H7 (cell line): ENCODE results near the gene RALGAPB. TPM values are rescaled to one million over a fixed set of nuclear protein-coding genes. Genes with fewer than 3 reads are reported as not detected.
"Not testable (repeated sequence)": the region's sequence is repeated elsewhere in the genome, so short reads cannot be mapped to it uniquely, and the experiment has no call there.

ENCODE experiments used
- DNase-seq: peaks from one replicate; pipeline ENCODE4 v3.0.0; 2012
- H3K27me3 ChIP-seq: 2 replicates; pipeline ENCODE4 v1.6.0; 2011; ENCODE audit warnings: mild to moderate bottlenecking, low read length; ENCODE audit not compliant: control insufficient read depth, insufficient read depth
- H3K36me3 ChIP-seq: replicated peaks from 2 replicates; pipeline ENCODE4 v1.5.1; 2011; ENCODE audit warnings: low read length; ENCODE audit not compliant: control insufficient read depth, insufficient read depth
- H3K4me3 ChIP-seq: 2 replicates; pipeline ENCODE4 v1.5.1; 2011; ENCODE audit warnings: low read depth, mild to moderate bottlenecking, control low read depth, low read length, moderate library complexity; ENCODE audit not compliant: insufficient read depth
- total RNA-seq: library from RNA; depleted of rRNA; stranded (reverse); fragments of >200 nt; shearing (Covaris generic); gene quantifications from 2 replicates; pipeline ENCODE4 v1.2.3, GENCODE V29; 2014

Gene RALGAPB
- total RNA-seq, 1 experiment from 2014 or later: 17.5 TPM

DNA sequence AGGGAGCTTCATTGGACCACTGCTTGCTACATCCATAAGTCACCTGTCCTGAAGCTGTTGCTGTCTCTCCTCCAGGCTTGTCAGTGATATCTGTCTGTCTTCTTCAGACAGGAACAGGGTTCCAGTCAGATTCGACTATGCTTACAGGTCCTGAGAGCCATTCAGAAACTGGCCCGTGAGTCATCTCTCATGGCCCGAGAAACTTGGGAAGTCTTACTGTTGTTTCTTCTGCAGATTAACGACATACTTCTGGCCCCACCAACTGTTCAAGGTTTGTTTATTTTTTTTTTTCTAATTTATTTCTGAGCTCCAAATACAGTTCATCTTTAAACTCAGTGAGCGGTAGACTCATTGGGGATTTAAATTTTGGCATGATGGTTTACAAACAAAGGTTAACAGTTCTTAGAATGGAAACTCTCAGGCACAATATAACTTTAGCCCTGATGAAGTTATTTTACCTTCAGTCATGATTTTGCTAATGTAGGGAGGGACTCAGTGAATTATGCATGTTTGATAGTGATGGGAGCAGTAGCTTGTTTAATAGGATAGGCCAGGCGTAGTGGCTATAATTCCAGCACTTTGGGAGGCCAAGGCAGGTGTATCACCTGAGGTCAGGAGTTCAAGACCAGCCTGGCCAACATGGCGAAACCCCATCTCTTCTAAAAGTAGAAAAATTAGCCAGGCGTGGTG is 24.7 kb downstream of the RALGAPB start:
- Histone ChIP-seq H3K36me3 (peaks cover 6% of the 10 kb centered on the region), H3K27me3 (no peaks in the 10 kb centered on the region), H3K4me3 (no peak overlapping the region)
- DNase-seq: no peak

DNA sequence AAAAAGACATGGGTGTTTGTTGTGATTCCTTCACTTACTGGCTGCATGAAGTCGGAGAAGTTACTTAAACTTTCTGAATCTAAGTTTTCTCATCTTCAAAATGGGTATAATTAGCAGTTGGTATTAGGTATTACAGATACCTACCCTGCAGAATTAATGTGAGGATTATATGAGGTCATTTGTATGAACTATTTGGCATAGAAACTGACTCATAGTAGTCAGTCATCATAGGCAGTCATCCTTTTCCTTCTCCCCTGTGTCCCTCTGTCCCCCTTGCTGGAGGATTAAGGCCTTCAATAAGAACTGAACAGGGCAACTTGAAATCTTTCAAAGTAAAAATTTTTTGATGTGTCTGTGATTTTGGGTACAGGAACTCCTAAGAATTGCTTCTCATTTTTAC is 26.3 kb downstream of the RALGAPB start:
- no peaks in the 10 kb centered on the region for H3K27me3 ChIP-seq
- DNase-seq: no peak
- peaks cover 2% of the 10 kb centered on the region for H3K36me3 ChIP-seq
- H3K4me3 ChIP-seq: no peak overlapping the region

DNA sequence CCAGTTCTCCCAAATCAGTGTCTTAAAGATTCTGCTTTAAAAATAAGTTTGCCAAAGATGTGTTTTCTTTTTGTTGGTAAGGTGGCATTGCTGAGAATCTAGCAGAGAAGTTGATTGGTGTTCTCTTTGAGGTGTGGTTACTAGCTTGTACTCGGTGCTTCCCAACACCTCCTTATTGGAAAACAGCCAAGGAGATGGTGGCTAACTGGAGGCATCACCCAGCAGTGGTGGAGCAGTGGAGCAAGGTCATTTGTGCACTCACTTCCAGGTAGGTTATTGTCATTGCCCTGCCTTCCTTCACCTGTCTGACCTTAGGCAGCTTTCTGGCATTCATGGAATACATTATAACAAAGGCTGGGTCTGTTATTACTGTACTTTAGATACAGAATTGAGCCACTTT is 26.7 kb downstream of the RALGAPB start:
- peaks cover 1% of the 10 kb centered on the region for H3K36me3 ChIP-seq
- no peaks in the 10 kb centered on the region for H3K27me3 ChIP-seq
- DNase-seq: no peak
- no peak overlapping the region for H3K4me3 ChIP-seq

DNA sequence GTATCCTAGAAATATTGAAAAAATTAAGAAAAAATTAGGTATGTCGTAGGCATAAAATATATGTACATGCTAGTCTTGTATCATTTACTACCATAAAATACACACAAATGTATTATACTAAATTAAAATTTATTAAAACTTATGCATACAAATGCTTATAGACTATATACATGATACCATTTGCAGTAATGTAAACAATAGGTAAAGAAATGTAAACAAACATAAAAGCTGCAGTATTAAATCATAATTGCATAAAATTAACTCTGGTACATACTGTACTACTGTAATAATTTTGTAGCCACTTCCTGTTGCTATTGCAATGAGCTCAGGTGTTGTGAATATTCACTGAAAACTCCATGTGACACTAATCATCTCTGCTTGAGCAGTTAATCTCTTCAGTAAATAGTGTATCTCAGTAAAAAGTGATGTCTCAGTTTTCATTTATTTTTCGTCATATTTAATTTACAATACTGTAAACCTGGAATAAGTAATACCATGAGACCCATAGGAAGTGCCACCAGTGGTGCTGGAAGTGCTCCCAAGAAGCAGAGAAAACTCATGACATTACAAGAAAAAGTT is 29.3 kb downstream of the RALGAPB start:
- no peaks in the 10 kb centered on the region for H3K27me3 ChIP-seq
- H3K36me3 ChIP-seq: peaks cover 1% of the 10 kb centered on the region
- no peak overlapping the region for H3K4me3 ChIP-seq
- no peak for DNase-seq

DNA sequence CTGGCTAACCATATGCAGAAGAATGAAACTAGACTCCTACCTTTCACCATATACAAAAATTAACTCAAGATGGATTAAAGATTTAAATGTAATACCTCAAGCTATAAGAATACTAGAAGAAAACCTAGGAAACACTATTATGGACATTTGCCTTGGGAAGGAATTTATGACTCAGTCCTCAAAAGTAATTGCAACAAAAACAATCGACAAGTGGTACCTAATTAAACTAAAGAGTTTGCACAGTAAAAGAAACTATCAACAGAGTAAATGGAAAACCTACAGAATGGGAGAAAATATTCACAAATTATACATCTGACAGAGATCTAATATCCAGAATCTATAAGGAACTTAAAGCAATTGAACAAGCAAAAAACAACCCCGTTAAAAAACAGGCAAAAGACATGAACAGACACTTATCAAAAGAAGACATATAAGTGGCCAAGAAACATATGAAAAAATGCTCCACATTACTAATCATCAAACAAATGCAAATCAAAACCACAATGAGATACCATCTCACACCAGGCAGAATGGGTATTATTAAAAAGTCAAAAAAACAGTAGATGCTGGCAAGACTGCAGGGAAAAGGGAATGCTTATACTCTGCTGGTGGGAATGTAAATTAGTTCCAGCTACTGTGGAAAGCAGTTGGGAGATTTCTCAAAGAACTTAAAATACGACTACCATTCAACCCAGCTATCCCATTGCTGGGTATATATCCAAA is 31.9 kb downstream of the RALGAPB start:
- Histone ChIP-seq H3K27me3 (no peaks in the 10 kb centered on the region), H3K4me3 (no peak overlapping the region), H3K36me3 (peaks cover 5% of the 10 kb centered on the region)
- no peak for DNase-seq

DNA sequence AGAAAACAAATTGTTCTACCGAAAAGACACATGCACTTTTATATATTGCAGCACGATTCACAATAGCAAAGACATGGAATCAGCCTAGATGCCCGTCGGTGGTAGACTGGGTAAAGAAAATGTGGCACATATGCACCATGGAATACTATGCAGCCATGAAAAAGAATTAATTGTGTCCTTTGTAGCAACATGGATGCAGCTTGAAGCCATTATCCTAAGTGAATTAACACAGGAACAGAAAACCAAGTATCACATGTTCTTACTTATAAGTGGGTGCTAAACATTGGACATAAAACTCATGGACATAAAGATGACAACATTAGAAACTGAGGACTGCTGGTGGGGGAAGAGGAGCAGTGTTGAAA is 32.4 kb downstream of the RALGAPB start:
- Histone ChIP-seq H3K4me3 (no peak overlapping the region), H3K27me3 (no peaks in the 10 kb centered on the region), H3K36me3 (peaks cover 6% of the 10 kb centered on the region)
- DNase-seq: no peak

DNA sequence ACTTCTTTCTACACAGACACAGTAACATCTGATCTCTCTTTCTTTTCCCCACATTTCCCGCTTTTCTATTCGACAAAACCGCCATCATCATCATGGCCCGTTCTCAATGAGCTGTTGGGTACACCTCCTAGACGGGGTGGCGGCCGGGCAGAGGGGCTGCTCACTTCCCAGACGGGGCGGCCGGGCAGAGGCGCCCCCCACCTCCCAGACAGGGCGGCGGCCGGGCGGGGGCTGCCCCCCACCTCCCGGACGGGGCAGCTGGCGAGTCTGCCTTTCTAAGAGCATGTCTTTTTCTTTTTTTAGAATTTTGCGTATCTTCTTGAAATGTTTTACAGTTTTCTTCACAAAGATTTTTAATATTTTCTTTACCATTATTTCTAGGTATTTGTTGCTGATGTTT is 39.1 kb downstream of the RALGAPB start:
- H3K27me3 ChIP-seq, H3K36me3 ChIP-seq, DNase-seq, H3K4me3 ChIP-seq: not testable (repeated sequence)

DNA sequence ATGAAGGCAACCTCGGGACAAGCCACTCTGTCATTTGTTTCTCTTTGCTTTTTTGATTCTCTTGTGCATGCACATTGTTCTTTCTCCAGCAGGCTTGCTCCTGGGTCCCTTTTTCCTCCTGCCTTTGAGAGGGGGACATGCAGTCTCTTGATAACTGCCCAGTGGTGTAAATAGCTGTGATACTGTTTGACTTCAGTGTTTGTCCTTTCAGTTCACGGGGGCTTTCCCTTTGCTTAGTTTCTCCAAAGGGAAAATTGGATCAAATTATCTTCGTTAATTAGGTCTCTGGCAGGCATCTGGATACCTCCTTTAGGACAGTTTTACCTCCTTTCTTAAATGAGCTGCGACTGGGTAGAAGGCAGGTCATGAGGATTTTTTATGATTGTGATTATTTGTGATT is 41.5 kb downstream of the RALGAPB start:
- H3K27me3 ChIP-seq: no peaks in the 10 kb centered on the region
- H3K36me3 ChIP-seq: peaks cover 6% of the 10 kb centered on the region
- H3K4me3 ChIP-seq: no peak overlapping the region
- no peak for DNase-seq

DNA sequence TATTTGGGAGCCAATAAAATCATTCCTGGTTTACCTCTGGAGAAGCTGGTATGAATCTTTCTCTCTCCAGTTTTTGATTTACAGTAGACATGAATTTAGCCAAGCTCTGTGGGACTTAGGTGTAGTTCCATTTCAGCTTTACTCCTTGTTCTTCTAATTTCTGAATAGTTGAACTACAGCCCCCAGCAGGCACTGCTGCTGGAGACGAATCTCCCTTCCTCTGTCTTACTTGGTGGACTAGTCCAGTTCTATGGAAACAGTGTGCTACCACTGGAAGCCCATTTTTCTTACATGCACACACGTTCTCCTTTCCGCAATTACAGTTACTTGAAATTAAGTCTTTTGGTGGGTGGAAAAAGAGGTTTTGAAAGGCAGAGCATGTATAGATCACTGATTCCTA is 42.3 kb downstream of the RALGAPB start:
- H3K36me3 ChIP-seq: peaks cover 4% of the 10 kb centered on the region
- H3K4me3 ChIP-seq: no peak overlapping the region
- DNase-seq: no peak

DNA sequence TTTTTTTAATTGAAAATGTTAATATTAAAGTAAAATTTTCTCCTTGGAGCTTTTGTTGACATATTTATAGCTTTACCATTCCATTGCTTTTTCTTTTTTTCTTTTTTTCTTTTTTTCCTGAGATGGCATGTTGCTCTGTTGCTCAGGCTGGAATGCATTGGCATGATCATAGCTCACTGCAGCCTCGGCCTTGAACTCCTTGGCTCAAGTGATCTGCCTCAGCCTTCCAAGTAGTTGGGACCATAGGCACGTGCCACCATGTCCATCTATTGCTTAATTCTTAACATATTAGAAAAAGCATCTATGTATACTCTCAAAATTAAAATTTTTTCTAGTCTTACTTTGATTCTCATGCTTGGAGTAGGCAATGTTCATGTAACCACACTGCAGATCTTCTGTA is 43.0 kb downstream of the RALGAPB start:
- Histone ChIP-seq H3K27me3 (no peaks in the 10 kb centered on the region), H3K4me3 (no peak overlapping the region), H3K36me3 (peaks cover 3% of the 10 kb centered on the region)
- DNase-seq: no peak

More for the DNA sequence above, 42.3 kb downstream of the RALGAPB start:
- no peaks in the 10 kb centered on the region for H3K27me3 ChIP-seq

DNA sequence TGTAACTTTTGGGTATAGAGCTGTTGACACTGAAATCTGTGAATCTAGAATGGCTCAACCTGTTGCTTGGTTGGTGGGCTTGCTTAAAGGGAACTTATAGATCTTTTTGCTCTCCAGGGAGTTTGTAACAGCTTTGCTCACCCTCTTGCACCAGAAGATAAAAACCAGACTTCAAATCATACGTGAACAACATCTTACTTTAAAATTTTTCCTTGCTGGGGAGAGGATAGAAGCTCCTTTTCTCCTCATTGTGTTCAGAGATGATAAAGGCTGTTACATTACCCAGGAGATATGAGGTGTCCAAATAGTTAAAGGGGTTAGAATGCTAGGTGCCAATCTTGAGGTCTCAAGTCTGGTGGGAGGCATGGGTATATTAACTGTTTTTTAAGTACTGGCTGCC is 46.8 kb downstream of the RALGAPB start:
- Histone ChIP-seq H3K36me3 (peaks cover 2% of the 10 kb centered on the region), H3K27me3 (no peaks in the 10 kb centered on the region), H3K4me3 (no peak overlapping the region)
- DNase-seq: no peak

DNA sequence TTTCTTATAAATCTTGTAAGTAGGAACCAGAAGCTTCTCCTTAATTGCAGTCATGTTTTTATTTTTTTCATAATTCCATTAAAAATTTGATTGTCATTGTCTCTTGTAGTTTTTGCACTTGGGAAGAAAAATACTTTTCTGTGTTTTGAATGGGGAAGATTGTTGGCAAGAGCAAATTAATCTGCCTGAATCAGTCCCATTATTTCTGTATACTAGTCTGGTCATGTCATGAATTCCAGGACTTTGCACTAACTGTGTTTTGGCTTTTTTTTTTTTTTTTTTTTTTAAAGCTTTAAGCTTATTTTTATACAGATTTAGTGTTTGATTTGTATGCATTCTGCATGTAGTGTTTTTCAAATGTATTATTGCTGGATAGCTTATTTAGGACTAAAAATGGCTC is 47.6 kb downstream of the RALGAPB start:
- Histone ChIP-seq H3K36me3 (peaks cover 3% of the 10 kb centered on the region), H3K4me3 (no peak overlapping the region), H3K27me3 (no peaks in the 10 kb centered on the region)
- DNase-seq: no peak

DNA sequence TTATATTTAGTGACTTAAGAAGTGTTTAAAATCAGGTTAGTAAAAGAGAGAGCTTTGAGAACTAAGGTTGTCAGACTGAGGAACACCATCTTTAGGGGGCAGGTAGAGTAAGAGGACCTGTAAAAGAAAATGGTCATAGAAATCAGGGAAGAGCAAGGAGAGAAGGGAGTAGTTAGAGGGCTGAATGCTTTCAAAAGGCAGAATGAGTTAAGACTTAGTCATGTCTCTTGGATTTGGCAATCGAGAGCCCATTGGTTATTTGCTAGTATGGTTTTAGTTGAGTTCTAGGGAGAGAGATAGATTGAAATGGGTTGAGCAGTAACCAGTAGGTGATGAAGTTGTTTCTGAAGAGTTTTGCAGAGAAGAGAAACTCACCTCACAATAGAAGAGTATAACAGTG is 51.1 kb downstream of the RALGAPB start:
- Histone ChIP-seq H3K4me3 (no peak overlapping the region), H3K27me3 (no peaks in the 10 kb centered on the region), H3K36me3 (peaks cover 3% of the 10 kb centered on the region)
- no peak for DNase-seq

DNA sequence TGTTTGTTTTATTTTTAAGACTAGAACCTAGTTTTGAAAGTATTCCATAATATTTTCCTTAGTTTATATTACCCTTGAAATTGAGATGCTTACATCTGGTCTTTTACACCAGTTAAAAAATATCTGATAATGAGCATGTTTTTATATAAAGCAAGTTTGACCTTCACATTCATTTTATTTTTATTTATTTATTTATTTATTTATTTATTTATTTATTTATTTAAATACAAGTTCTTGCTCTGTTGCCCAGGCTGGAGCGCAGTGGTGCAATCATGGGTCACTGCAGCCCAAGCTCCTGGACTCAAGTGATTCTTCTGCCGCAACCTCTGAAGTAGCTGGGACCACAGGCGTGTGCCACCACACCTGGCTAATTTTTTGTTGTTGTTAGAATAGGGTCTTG is 55.5 kb downstream of the RALGAPB start:
- Histone ChIP-seq H3K27me3 (no peaks in the 10 kb centered on the region), H3K36me3 (peaks cover 5% of the 10 kb centered on the region), H3K4me3 (no peak overlapping the region)
- DNase-seq: no peak

DNA sequence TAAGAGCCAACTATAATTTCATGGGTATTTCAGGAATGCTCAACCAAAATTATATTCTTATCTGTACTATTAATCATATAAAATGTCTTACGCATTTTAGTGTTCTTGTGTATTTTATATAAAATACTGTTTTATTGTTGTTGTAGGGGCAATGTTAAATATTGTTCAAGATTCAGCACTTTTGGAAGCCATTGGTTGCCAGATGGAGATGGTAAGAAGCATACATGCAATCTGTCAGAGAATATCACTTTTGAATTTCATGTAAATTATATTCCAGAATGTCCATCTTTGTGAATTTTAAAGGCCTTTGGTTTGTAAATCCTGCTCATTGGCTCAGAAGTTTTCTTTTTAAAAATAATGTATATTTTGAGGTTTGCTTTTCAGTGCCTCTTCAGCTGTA is 58.4 kb downstream of the RALGAPB start:
- no peak overlapping the region for H3K4me3 ChIP-seq
- no peaks in the 10 kb centered on the region for H3K27me3 ChIP-seq
- DNase-seq: no peak
- H3K36me3 ChIP-seq: peaks cover 6% of the 10 kb centered on the region
